GM13977 (cell line): Measurements from ENCODE around the gene LSMEM2.

Experiments used
- DNase-seq: peaks from one replicate; pipeline ENCODE4 v3.0.0; 2012; ENCODE audit warnings: low spot score
- CTCF ChIP-seq: IDR thresholded peaks from 2 replicates; pipeline ENCODE4 v1.5.1; 2012; ENCODE audit warnings: mild to moderate bottlenecking, control low read depth; ENCODE audit not compliant: insufficient read depth; ENCODE audit errors: extremely low read depth, missing control alignments
- in situ Hi-C: fragments of 300-500 bp; cut with MboI; formaldehyde crosslinking; loops from one replicate; pipeline ENCODE4 v1.12.0; 2022; ENCODE audit warnings: low sequenced_read_pairs, low pct_unique_long_range_greater_than_20kb, mixed read lengths, inconsistent platforms; ENCODE audit not compliant: unreplicated experiment

Gene LSMEM2

GRCh38 chr3:50245251-50245745 lies 33.6 kb upstream of the LSMEM2 start:
- no peak for DNase-seq
- TF ChIP-seq CTCF: no peak
- in situ Hi-C loops: no loop called here

- peak; percentile 99 for TF ChIP-seq CTCF
- in situ Hi-C loops: no loop called here
- DNase-seq: peak; percentile 83
Measured at GRCh38 chr3:50245831-50246516, 32.9 kb upstream of the LSMEM2 start.

- TF ChIP-seq CTCF: no peak
- DNase-seq: peak; percentile 77
- in situ Hi-C loops: no loop called here
Measured at GRCh38 chr3:50246517-50246954, 32.4 kb upstream of the LSMEM2 start.

- no peak for TF ChIP-seq CTCF
- no peak for DNase-seq
- in situ Hi-C loops: no loop called here
Measured at GRCh38 chr3:50248387-50248786, 30.5 kb upstream of the LSMEM2 start.

GRCh38 chr3:50249457-50249856 lies 29.4 kb upstream of the LSMEM2 start:
- in situ Hi-C loops: no loop called here
- DNase-seq: no peak
- no peak for TF ChIP-seq CTCF

GRCh38 chr3:50250514-50250913 lies 28.4 kb upstream of the LSMEM2 start:
- DNase-seq: no peak
- in situ Hi-C loops: no loop called here
- TF ChIP-seq CTCF: no peak
